ENCODE results near the gene AOC3. TPM values are rescaled to one million over a fixed set of nuclear protein-coding genes. Genes with fewer than 3 reads are reported as not detected.
"Not testable (repeated sequence)": the region's sequence is repeated elsewhere in the genome, so short reads cannot be mapped to it uniquely, and the experiment has no call there.

Gene AOC3
- total RNA-seq, 2 donors from 2014 or later: 1.8 to 2.7 TPM

GRCh38 chr17:42866631-42867575 is 15.9 kb downstream of the AOC3 start:
- Mint-ChIP-seq H3K36me3 (no peaks in the 10 kb centered on the region), H3K4me1 (ENCODE audit: low read depth in 2 of 2) (no peaks in the 10 kb centered on the region), H3K4me3 (no peak overlapping the region), H3K27ac (no peak overlapping the region), H3K27me3 (peaks cover 21 to 43% of the 10 kb centered on the region in 2 donors), H3K9me3 (no peaks in the 10 kb centered on the region)
- DNase-seq (ENCODE audit: low spot score) (no peak), ATAC-seq (no peak)

GRCh38 chr17:42867694-42868261 is 16.8 kb downstream of the AOC3 start:
- not testable (repeated sequence) for H3K9me3 Mint-ChIP-seq; H3K4me1 Mint-ChIP-seq (ENCODE audit: low read depth in 2 of 2); DNase-seq (ENCODE audit: low spot score); H3K4me3 Mint-ChIP-seq; H3K27ac Mint-ChIP-seq; H3K36me3 Mint-ChIP-seq; ATAC-seq
- H3K27me3 Mint-ChIP-seq: peaks cover 21 to 43% of the 10 kb centered on the region in 2 donors

- Mint-ChIP-seq H3K9me3 (no peaks in the 10 kb centered on the region), H3K27ac (no peak overlapping the region), H3K4me1 (ENCODE audit: low read depth in 2 of 2) (no peaks in the 10 kb centered on the region), H3K4me3 (no peak overlapping the region), H3K27me3 (peaks cover 23 to 42% of the 10 kb centered on the region in 2 donors), H3K36me3 (no peaks in the 10 kb centered on the region)
- DNase-seq (ENCODE audit: low spot score) (no peak), ATAC-seq (no peak)
These were observed 17.3 kb downstream of the AOC3 start for GRCh38 chr17:42868338-42868737.

- no peaks in the 10 kb centered on the region for H3K9me3 Mint-ChIP-seq
- no peak for DNase-seq (ENCODE audit: low spot score)
- no peak overlapping the region for H3K4me3 Mint-ChIP-seq
- peaks cover 12 to 35% of the 10 kb centered on the region in 2 donors for H3K27me3 Mint-ChIP-seq
- H3K27ac Mint-ChIP-seq: no peak overlapping the region
- no peaks in the 10 kb centered on the region for H3K4me1 Mint-ChIP-seq (ENCODE audit: low read depth in 2 of 2)
- peak in 1 of 2 donors; percentile 5 for ATAC-seq
- no peaks in the 10 kb centered on the region for H3K36me3 Mint-ChIP-seq
These were observed 20.6 kb downstream of the AOC3 start for GRCh38 chr17:42871647-42872046.

DNA sequence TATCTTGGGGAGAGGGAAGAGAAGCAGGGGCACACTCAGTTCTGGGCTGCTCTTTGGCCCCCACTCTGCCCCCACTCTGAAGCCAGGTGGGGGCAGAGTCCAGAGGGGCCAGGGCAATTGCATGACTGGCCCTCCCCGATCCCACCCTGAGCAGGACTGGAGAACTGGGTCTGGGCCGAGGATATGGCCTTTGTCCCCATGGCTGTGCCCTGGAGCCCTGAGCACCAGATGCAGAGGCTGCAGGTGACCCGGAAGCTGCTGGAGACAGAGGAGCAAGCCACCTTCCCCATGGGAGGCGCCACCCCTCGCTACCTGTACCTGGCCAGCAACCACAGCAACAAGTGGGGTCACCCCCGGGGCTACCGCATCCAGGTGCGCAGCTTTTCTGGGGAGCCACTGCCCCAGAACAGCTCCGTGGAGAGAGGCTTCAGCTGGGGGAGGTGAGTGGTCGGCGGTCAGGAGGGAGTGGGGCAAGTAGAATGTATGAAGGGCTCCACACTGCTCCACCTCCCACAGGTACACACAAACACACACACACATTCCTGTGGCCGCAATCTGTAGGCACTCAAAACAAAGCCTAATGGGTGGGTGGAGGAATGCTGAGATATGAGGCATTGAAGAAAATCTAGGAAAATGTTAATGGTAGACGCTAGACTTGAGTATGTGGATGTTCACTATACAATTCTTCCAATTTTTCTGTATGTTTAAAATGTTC is 21.4 kb downstream of the AOC3 start:
- Mint-ChIP-seq H3K4me1 (ENCODE audit: low read depth in 2 of 2) (no peaks in the 10 kb centered on the region), H3K36me3 (no peaks in the 10 kb centered on the region), H3K4me3 (no peak overlapping the region), H3K27me3 (peaks cover 15 to 33% of the 10 kb centered on the region in 2 donors), H3K9me3 (no peaks in the 10 kb centered on the region), H3K27ac (no peak overlapping the region)
- DNase-seq (ENCODE audit: low spot score) (no peak), ATAC-seq (peak in 1 of 2 donors; percentile 20)

GRCh38 chr17:42873315-42873714 is 22.3 kb downstream of the AOC3 start:
- no peaks in the 10 kb centered on the region for H3K9me3 Mint-ChIP-seq
- peaks cover 15 to 33% of the 10 kb centered on the region in 2 donors for H3K27me3 Mint-ChIP-seq
- ATAC-seq (no peak), DNase-seq (ENCODE audit: low spot score) (no peak)
- no peak overlapping the region for H3K4me3 Mint-ChIP-seq
- H3K4me1 Mint-ChIP-seq (ENCODE audit: low read depth in 2 of 2): no peaks in the 10 kb centered on the region
- H3K27ac Mint-ChIP-seq: no peak overlapping the region
- no peaks in the 10 kb centered on the region for H3K36me3 Mint-ChIP-seq

DNA sequence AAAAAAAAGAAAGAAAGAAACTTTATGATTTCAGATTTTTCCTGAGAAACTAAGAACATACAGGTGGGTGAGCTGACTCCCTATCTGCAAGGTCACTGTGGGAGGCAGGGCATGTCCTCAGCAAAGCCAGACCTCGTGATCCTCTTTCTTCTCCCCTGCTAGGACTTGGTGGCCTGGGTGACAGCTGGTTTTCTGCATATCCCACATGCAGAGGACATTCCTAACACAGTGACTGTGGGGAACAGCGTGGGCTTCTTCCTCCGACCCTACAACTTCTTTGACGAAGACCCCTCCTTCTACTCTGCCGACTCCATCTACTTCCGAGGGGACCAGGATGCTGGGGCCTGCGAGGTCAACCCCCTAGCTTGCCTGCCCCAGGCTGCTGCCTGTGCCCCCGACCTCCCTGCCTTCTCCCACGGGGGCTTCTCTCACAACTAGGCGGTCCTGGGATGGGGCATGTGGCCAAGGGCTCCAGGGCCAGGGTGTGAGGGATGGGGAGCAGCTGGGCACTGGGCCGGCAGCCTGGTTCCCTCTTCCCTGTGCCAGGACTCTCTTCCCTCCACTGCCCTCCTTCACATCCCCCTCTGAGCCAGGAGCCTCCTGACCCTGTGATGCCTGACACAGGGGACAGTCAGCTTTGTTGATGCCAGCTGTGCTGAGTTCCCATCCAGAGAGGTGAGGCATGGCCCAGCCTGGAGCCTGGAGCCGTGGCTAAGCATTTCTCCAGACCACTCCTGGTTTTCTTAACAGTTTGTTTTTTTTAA is 23.1 kb downstream of the AOC3 start:
- H3K4me3 Mint-ChIP-seq; H3K27ac Mint-ChIP-seq; DNase-seq (ENCODE audit: low spot score); H3K9me3 Mint-ChIP-seq; H3K36me3 Mint-ChIP-seq; H3K4me1 Mint-ChIP-seq (ENCODE audit: low read depth in 2 of 2): not testable (repeated sequence)
- peaks cover 15 to 33% of the 10 kb centered on the region in 2 donors for H3K27me3 Mint-ChIP-seq
- ATAC-seq: peak; percentile 28 to 52

- Mint-ChIP-seq H3K27me3 (peaks cover 14% of the 10 kb centered on the region in 2 donors), H3K9me3 (no peaks in the 10 kb centered on the region), H3K4me1 (ENCODE audit: low read depth in 2 of 2) (no peaks in the 10 kb centered on the region), H3K4me3 (no peak overlapping the region), H3K27ac (no peak overlapping the region), H3K36me3 (no peaks in the 10 kb centered on the region)
- ATAC-seq (no peak), DNase-seq (ENCODE audit: low spot score) (no peak)
These were observed 26.0 kb downstream of the AOC3 start for GRCh38 chr17:42877037-42877436.

GRCh38 chr17:42878123-42878880 is 27.3 kb downstream of the AOC3 start:
- peaks cover 12 to 14% of the 10 kb centered on the region in 2 donors for H3K27me3 Mint-ChIP-seq
- H3K36me3 Mint-ChIP-seq: no peaks in the 10 kb centered on the region
- ATAC-seq (no peak), DNase-seq (ENCODE audit: low spot score) (no peak)
- no peak overlapping the region for H3K27ac Mint-ChIP-seq
- H3K4me1 Mint-ChIP-seq (ENCODE audit: low read depth in 2 of 2): no peaks in the 10 kb centered on the region
- no peak overlapping the region for H3K4me3 Mint-ChIP-seq
- no peaks in the 10 kb centered on the region for H3K9me3 Mint-ChIP-seq

- Mint-ChIP-seq H3K27me3 (peaks cover 12 to 14% of the 10 kb centered on the region in 2 donors), H3K27ac (no peak overlapping the region), H3K36me3 (no peaks in the 10 kb centered on the region), H3K4me1 (ENCODE audit: low read depth in 2 of 2) (no peaks in the 10 kb centered on the region), H3K4me3 (no peak overlapping the region), H3K9me3 (no peaks in the 10 kb centered on the region)
- no peak for DNase-seq (ENCODE audit: low spot score)
- ATAC-seq: no peak
These were observed 28.1 kb downstream of the AOC3 start for GRCh38 chr17:42878924-42879595.

DNA sequence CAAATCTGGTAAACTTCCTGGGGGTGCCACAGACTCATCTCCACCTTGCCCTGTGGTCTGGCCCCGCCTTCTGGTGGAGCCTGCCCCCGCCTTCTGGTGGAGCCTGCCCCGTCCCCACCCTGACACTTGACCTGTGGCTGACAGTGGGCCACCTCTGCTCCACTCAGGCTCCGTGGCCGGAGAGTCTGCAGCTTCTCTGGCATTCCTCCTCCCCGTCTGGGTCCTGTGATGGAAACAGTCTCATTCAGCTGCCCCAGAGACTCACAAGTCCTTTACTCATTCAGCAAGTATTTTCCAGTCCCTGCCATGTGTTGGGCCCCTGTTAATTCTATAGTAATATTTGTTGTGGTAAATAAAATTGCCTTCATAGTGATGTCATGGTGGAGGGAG is 28.6 kb downstream of the AOC3 start:
- Mint-ChIP-seq H3K36me3 (no peaks in the 10 kb centered on the region), H3K4me3 (no peak overlapping the region), H3K27me3 (peaks cover 12 to 14% of the 10 kb centered on the region in 2 donors)

DNA sequence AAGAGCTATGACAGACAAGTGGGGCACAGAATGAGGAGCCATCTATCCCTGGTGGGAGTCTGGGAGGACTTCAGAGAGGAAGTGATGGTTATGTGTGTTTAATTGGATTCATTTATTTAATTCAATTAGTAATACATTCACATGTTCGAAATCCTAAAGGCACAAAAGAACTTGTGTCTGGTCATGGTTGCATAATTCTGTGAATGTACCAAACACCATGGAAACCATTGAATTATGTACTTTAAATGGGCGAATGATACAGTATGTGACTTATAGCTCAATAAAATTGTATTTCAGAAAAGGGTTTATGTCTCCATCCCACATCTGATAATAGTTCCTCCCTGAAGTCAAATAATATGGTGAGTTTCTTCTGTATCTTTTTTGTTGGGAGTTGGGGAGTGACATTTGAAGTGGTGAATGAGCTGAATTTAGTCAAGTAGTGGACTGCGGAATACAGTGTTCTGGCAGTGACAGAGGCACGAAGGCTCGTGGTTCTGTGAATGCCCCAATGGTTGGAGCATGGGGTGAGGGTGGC is 29.8 kb downstream of the AOC3 start:
- no peak overlapping the region for H3K27ac Mint-ChIP-seq
- no peak overlapping the region for H3K4me3 Mint-ChIP-seq
- DNase-seq (ENCODE audit: low spot score) (no peak), ATAC-seq (no peak)
- peaks cover 7 to 10% of the 10 kb centered on the region in 2 donors for H3K27me3 Mint-ChIP-seq
- H3K9me3 Mint-ChIP-seq: no peaks in the 10 kb centered on the region
- no peaks in the 10 kb centered on the region for H3K36me3 Mint-ChIP-seq
- no peaks in the 10 kb centered on the region for H3K4me1 Mint-ChIP-seq (ENCODE audit: low read depth in 2 of 2)

More for the DNA sequence above, 28.6 kb downstream of the AOC3 start:
- DNase-seq (ENCODE audit: low spot score) (no peak), ATAC-seq (no peak)
- Mint-ChIP-seq H3K27ac (no peak overlapping the region), H3K9me3 (no peaks in the 10 kb centered on the region), H3K4me1 (ENCODE audit: low read depth in 2 of 2) (no peaks in the 10 kb centered on the region)

Measured in natural killer cell treated with Interleukin-12 subunit alpha and Interleukin-12 subunit beta and Interleukin-15 and Interleukin-18, amount 100 ng/mL, for 72 hours (primary cell).